Caco-2 (cell line): ENCODE measurements around the gene ELL2. TPM values are rescaled to one million over a fixed set of nuclear protein-coding genes. Genes with fewer than 3 reads are reported as not detected.

Experiments
- Bru-seq: library from RNA; stranded (reverse); fragments of 400-500 nt; gene quantifications from one replicate; lab custom pipeline; 2021; lab: Mats Ljungman, UMichigan
- BruChase-seq, 2 experiments: library from RNA; stranded (reverse); fragments of 400-500 nt; gene quantifications; one replicate each; lab custom pipeline; 2021; lab: Mats Ljungman, UMichigan
- BruUV-seq: library from RNA; stranded (reverse); fragments of 400-500 nt; replicated peaks from 2 replicates; lab custom pipeline; 2021; lab: Mats Ljungman, UMichigan
- CTCF ChIA-PET: fragments of 300-600 bp; sonication (Branson Sonifier 250); formaldehyde crosslinking; loops from one replicate; lab custom pipeline; 2022; ENCODE audit warnings: antibody characterized with exemption; lab: Charles Lee
- POLR2A ChIA-PET: fragments of 300-600 bp; sonication (Branson Sonifier 250); formaldehyde crosslinking; loops from one replicate; lab custom pipeline; 2022; ENCODE audit warnings: antibody characterized with exemption; lab: Charles Lee
- DNase-seq, 2 experiments: peaks; one replicate each; pipeline versions ENCODE4 v3.0.0 to v3.0.0-alpha.2; 2020 to 2022
- H3K27me3 ChIP-seq: replicated peaks from 2 replicates; pipeline ENCODE4 v1.6.0; 2011; ENCODE audit warnings: low read length; ENCODE audit not compliant: control insufficient read depth, insufficient read depth
- H3K36me3 ChIP-seq: 2 replicates; pipeline ENCODE4 v1.5.1; 2011; ENCODE audit warnings: low read length; ENCODE audit not compliant: control insufficient read depth, insufficient read depth
- H3K4me1 ChIP-seq: fragments of 250-450 bp; sonication (Bioruptor Pico); 2 replicates; pipeline ENCODE4 v1.5.1; 2020; ENCODE audit warnings: mild to moderate bottlenecking
- H3K4me3 ChIP-seq: 2 replicates; pipeline ENCODE4 v1.5.1; 2011; ENCODE audit warnings: low read depth, mild to moderate bottlenecking, control low read depth, low read length
- H3K9me3 ChIP-seq: fragments of 250-450 bp; sonication (Bioruptor Pico); 2 replicates; pipeline ENCODE4 v1.5.1; 2020; ENCODE audit warnings: mild to moderate bottlenecking, moderate library complexity
- H3K27ac Mint-ChIP-seq: one replicate; pipeline ENCODE4 v1.8.0; 2022; ENCODE audit warnings: mixed read lengths; ENCODE audit not compliant: unreplicated experiment
- H3K27me3 Mint-ChIP-seq: one replicate; pipeline ENCODE4 v1.8.0; 2022; ENCODE audit warnings: mixed read lengths; ENCODE audit not compliant: insufficient read depth, unreplicated experiment
- H3K36me3 Mint-ChIP-seq: one replicate; pipeline ENCODE4 v1.8.0; 2022; ENCODE audit warnings: mild to moderate bottlenecking, mixed read lengths; ENCODE audit not compliant: insufficient read depth, unreplicated experiment
- H3K4me1 Mint-ChIP-seq: one replicate; pipeline ENCODE4 v1.8.0; 2022; ENCODE audit warnings: low read depth, mixed read lengths; ENCODE audit not compliant: unreplicated experiment
- H3K4me3 Mint-ChIP-seq: one replicate; pipeline ENCODE4 v1.8.0; 2022; ENCODE audit warnings: mild to moderate bottlenecking, moderate library complexity, mixed read lengths; ENCODE audit not compliant: unreplicated experiment
- H3K9me3 Mint-ChIP-seq: one replicate; pipeline ENCODE4 v1.8.0; 2022; ENCODE audit warnings: mixed read lengths; ENCODE audit not compliant: unreplicated experiment
- CTCF ChIP-seq, 2 experiments: fragments of 200-600 bp in 1 of 2; IDR thresholded peaks; 1 replicate in 1 of 2; 2 replicates in 1 of 2; pipeline versions ENCODE4 v1.5.1 to v1.8.0; 2011 to 2022; ENCODE audit warnings: antibody characterized with exemption in 1 of 2, control low read depth in 1 of 2, inconsistent platforms in 1 of 2, low read depth in 1 of 2, low read length in 1 of 2, mild to moderate bottlenecking in 1 of 2, moderate library complexity in 1 of 2; ENCODE audit not compliant: insufficient read depth in 1 of 2, severe bottlenecking in 1 of 2, unreplicated experiment in 1 of 2
- intact Hi-C: fragments of 100-400 bp; cut with micrococcal nuclease; formaldehyde crosslinking; loops from one replicate; pipeline ENCODE4 v1.10.0; 2022; ENCODE audit not compliant: unreplicated experiment
- long read RNA-seq: library from polyadenylated mRNA; stranded (forward); transcript quantifications from one replicate; pipeline ENCODE4 v2.0.0, GENCODE V29; 2022
- total RNA-seq: library from RNA; stranded (reverse); gene quantifications from 2 replicates; pipeline ENCODE4 v1.2.3, GENCODE V29; 2022

The ELL2 gene
- total RNA-seq = 78.1 and 81.0 TPM in 2 replicates
- percentile 97 among the genes with signal in this experiment for Bru-seq, nascent RNA
- BruChase-seq, experiment 1, labeled RNA remaining after a 2-hour chase = percentile 95 among the genes with signal in this experiment
- BruChase-seq, experiment 2, labeled RNA remaining after a 6-hour chase = percentile 91 among the genes with signal in this experiment
- long read RNA-seq, full-length matches to known transcripts = 7 of 25 reads
- long read RNA-seq, partial matches to known transcripts = 11 of 25 reads
- long read RNA-seq, other reads (novel, unspliced or antisense) = 7 of 25 reads

- no peaks in the 10 kb centered on the region for H3K9me3 Mint-ChIP-seq
- no TSS peak for BruUV-seq
- DNase-seq = peak; percentile 99 to 100
- H3K27ac Mint-ChIP-seq = peak within 1 kb of the TSS; percentile 98
- peak within 1 kb of the TSS; percentile 99 for H3K4me3 ChIP-seq
- ChIA-PET POLR2A (interaction anchor here (0.5 to 2.0 kb wide), 7 partner anchors 12 to 185 kb away, joined by 3 to 18 read pairs (median 3); no protein-coding TSS in a partner anchor), CTCF (interaction anchor here (0.5 to 3.1 kb wide), 7 partner anchors 24 to 375 kb away, joined by 3 to 14 read pairs (median 4); no protein-coding TSS in a partner anchor)
- H3K36me3 Mint-ChIP-seq = peaks cover 35% of the 10 kb centered on the region
- no peaks in the 10 kb centered on the region for H3K27me3 Mint-ChIP-seq
- peaks cover 37% of the 10 kb centered on the region for H3K4me1 Mint-ChIP-seq
- H3K9me3 ChIP-seq = no peaks in the 10 kb centered on the region
- H3K27me3 ChIP-seq = no peaks in the 10 kb centered on the region
- intact Hi-C loops = loop anchor here (1.0 to 5.0 kb wide), 14 partner anchors 17 to 680 kb away; partner anchors contain the start of gene RFESD
- H3K36me3 ChIP-seq = no peaks in the 10 kb centered on the region
- H3K4me1 ChIP-seq = peaks cover 48% of the 10 kb centered on the region
- H3K4me3 Mint-ChIP-seq = peak within 1 kb of the TSS; percentile 86
- no peak for TF ChIP-seq CTCF (IDR thresholded peaks at IDR 0.05; ENCODE audit: insufficient read depth in 1 of 2, low read depth in 1 of 2, low read length in 1 of 2, severe bottlenecking in 1 of 2, unreplicated experiment in 1 of 2)
These were observed at the start of gene ELL2 for GRCh38 chr5:95961617-95962474. Gene ELL2, minus strand, starts transcription at chr5:95961851. Its CDS starts 130 bp downstream, at chr5:95961721.

- 0 out of 2 replicates have a peak, but pooled peaks cover 3% of the 10 kb centered on the region for H3K9me3 ChIP-seq
- Mint-ChIP-seq H3K27me3 (no peaks in the 10 kb centered on the region), H3K27ac (no peak overlapping the region), H3K9me3 (peaks cover 9% of the 10 kb centered on the region), H3K4me3 (no peak overlapping the region), H3K36me3 (no peaks in the 10 kb centered on the region), H3K4me1 (no peaks in the 10 kb centered on the region)
- no peaks in the 10 kb centered on the region for H3K27me3 ChIP-seq
- intact Hi-C loops = no loop called here
- ChIA-PET CTCF (no interaction called here), POLR2A (no interaction called here)
- TF ChIP-seq CTCF (IDR thresholded peaks at IDR 0.05; ENCODE audit: insufficient read depth in 1 of 2, low read depth in 1 of 2, low read length in 1 of 2, severe bottlenecking in 1 of 2, unreplicated experiment in 1 of 2) = no peak
- H3K4me3 ChIP-seq = no peak overlapping the region
- no peaks in the 10 kb centered on the region for H3K4me1 ChIP-seq
- BruUV-seq = no TSS peak
- H3K36me3 ChIP-seq = no peaks in the 10 kb centered on the region
- DNase-seq = no peak
These were observed 47.5 kb upstream of the ELL2 start for GRCh38 chr5:96008987-96009647.

- ChIA-PET CTCF (no interaction called here), POLR2A (no interaction called here)
- H3K36me3 ChIP-seq = no peaks in the 10 kb centered on the region
- no peaks in the 10 kb centered on the region for H3K27me3 Mint-ChIP-seq
- H3K9me3 Mint-ChIP-seq = peaks cover 9% of the 10 kb centered on the region
- BruUV-seq = no TSS peak
- no peak overlapping the region for H3K4me3 ChIP-seq
- H3K4me3 Mint-ChIP-seq = no peak overlapping the region
- intact Hi-C loops = no loop called here
- 0 out of 2 replicates have a peak, but pooled peaks cover 3% of the 10 kb centered on the region for H3K9me3 ChIP-seq
- H3K36me3 Mint-ChIP-seq = no peaks in the 10 kb centered on the region
- no peak overlapping the region for H3K27ac Mint-ChIP-seq
- no peaks in the 10 kb centered on the region for H3K4me1 Mint-ChIP-seq
- DNase-seq = no peak
- H3K4me1 ChIP-seq = no peaks in the 10 kb centered on the region
- TF ChIP-seq CTCF (IDR thresholded peaks at IDR 0.05; ENCODE audit: insufficient read depth in 1 of 2, low read depth in 1 of 2, low read length in 1 of 2, severe bottlenecking in 1 of 2, unreplicated experiment in 1 of 2) = no peak
- no peaks in the 10 kb centered on the region for H3K27me3 ChIP-seq
These were observed 46.8 kb upstream of the ELL2 start for GRCh38 chr5:96008487-96008886.
